Neural progenitor cell (in vitro differentiated cells): Measurements from ENCODE around the gene ENPP1.
A peak's percentile ranks its signal among the peaks of the same experiment; 100 is the strongest.

Experiments
- EZH2 ChIP-seq: fragments of 200-600 bp; sonication (generic); IDR thresholded peaks from 2 replicates; pipeline ENCODE4 v1.6.1; 2017; ENCODE audit warnings: antibody characterized with exemption, mild to moderate bottlenecking, moderate library complexity
- TF ChIP-seq, protein P1 (sequence below): fragments of 200-600 bp; sonication (generic); IDR thresholded peaks from 2 replicates; pipeline ENCODE4 v1.5.1; 2017; ENCODE audit warnings: antibody characterized with exemption, mild to moderate bottlenecking

GRCh38 chr6:131924881-131925474 lies 117.2 kb downstream of the ENPP1 start:
- TF ChIP-seq, protein P1, sequence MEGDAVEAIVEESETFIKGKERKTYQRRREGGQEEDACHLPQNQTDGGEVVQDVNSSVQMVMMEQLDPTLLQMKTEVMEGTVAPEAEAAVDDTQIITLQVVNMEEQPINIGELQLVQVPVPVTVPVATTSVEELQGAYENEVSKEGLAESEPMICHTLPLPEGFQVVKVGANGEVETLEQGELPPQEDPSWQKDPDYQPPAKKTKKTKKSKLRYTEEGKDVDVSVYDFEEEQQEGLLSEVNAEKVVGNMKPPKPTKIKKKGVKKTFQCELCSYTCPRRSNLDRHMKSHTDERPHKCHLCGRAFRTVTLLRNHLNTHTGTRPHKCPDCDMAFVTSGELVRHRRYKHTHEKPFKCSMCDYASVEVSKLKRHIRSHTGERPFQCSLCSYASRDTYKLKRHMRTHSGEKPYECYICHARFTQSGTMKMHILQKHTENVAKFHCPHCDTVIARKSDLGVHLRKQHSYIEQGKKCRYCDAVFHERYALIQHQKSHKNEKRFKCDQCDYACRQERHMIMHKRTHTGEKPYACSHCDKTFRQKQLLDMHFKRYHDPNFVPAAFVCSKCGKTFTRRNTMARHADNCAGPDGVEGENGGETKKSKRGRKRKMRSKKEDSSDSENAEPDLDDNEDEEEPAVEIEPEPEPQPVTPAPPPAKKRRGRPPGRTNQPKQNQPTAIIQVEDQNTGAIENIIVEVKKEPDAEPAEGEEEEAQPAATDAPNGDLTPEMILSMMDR: peak; percentile 66
- TF ChIP-seq EZH2: no peak
